Stimulated activated CD8-positive, alpha-beta memory T cell treated with anti-CD3 and anti-CD28 coated beads, Interleukin-4, amount 100 ng/mL, for 1 hour (primary cell): Measurements from ENCODE around the gene CSRP3.
"Not testable (repeated sequence)": the region's sequence is repeated elsewhere in the genome, so short reads cannot be mapped to it uniquely, and the experiment has no call there.

Source experiments
- DNase-seq, 2 donors: peaks; one replicate each; pipeline ENCODE4 v3.0.0-alpha.2; 2020; ENCODE audit warnings: low read depth in 2 of 2, low spot score in 1 of 2

The CSRP3 gene

GRCh38 chr11:19191530-19192169 lies 10.1 kb downstream of the CSRP3 start:
- DNase-seq = no peak

- no peak for DNase-seq
These were observed 13.9 kb downstream of the CSRP3 start for GRCh38 chr11:19187833-19188258.

- no peak for DNase-seq
These were observed 14.5 kb downstream of the CSRP3 start for GRCh38 chr11:19187114-19187832.

GRCh38 chr11:19185516-19186052 lies 16.2 kb downstream of the CSRP3 start:
- no peak for DNase-seq

GRCh38 chr11:19185036-19185435 lies 16.7 kb downstream of the CSRP3 start:
- DNase-seq = no peak

GRCh38 chr11:19183646-19184045 lies 18.1 kb downstream of the CSRP3 start:
- no peak for DNase-seq

- DNase-seq = no peak
These were observed 20.1 kb downstream of the CSRP3 start for GRCh38 chr11:19181531-19182261.

GRCh38 chr11:19176629-19177186 lies 25.1 kb downstream of the CSRP3 start:
- no peak for DNase-seq

GRCh38 chr11:19173964-19174638 lies 27.7 kb downstream of the CSRP3 start:
- no peak for DNase-seq

GRCh38 chr11:19173004-19173689 lies 28.6 kb downstream of the CSRP3 start:
- DNase-seq = no peak

GRCh38 chr11:19168090-19168489 lies 33.7 kb downstream of the CSRP3 start:
- no peak for DNase-seq

- no peak for DNase-seq
These were observed 36.9 kb downstream of the CSRP3 start for GRCh38 chr11:19164881-19165280.

GRCh38 chr11:19164230-19164855 lies 37.4 kb downstream of the CSRP3 start:
- no peak for DNase-seq

- DNase-seq = no peak
These were observed 38.2 kb downstream of the CSRP3 start for GRCh38 chr11:19163617-19164016.

GRCh38 chr11:19162951-19163505 lies 38.8 kb downstream of the CSRP3 start:
- no peak for DNase-seq

- no peak for DNase-seq
These were observed 40.1 kb downstream of the CSRP3 start for GRCh38 chr11:19161651-19162050.

- no peak for DNase-seq
These were observed 40.9 kb downstream of the CSRP3 start for GRCh38 chr11:19160847-19161246.

GRCh38 chr11:19156892-19157291 lies 44.9 kb downstream of the CSRP3 start:
- DNase-seq = no peak

- no peak for DNase-seq
These were observed 56.5 kb downstream of the CSRP3 start for GRCh38 chr11:19145319-19145718.

GRCh38 chr11:19136884-19137283 lies 64.9 kb downstream of the CSRP3 start:
- DNase-seq = not testable (repeated sequence)
